ENCODE data around the gene KCTD15.

KCTD15 gene

GRCh38 chr19:33771384-33772101 is 25.1 kb upstream of the KCTD15 start:
- DNase-seq (ENCODE audit: low spot score): peak; percentile 63

DNA sequence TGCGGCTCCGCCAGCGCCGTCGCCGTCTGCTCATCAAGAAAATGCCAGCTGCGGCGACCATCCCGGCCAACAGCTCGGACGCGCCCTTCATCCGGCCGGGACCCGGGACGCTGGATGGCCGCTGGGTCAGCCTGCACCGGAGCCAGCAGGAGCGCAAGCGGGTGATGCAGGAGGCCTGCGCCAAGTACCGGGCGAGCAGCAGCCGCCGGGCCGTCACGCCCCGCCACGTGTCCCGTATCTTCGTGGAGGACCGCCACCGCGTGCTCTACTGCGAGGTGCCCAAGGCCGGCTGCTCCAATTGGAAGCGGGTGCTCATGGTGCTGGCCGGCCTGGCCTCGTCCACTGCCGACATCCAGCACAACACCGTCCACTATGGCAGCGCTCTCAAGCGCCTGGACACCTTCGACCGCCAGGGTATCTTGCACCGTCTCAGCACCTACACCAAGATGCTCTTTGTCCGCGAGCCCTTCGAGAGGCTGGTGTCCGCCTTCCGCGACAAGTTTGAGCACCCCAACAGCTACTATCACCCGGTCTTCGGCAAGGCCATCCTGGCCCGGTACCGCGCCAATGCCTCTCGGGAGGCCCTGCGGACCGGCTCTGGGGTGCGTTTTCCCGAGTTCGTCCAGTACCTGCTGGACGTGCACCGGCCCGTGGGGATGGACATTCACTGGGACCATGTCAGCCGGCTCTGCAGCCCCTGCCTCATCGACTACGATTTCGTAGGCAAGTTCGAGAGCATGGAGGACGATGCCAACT is 24.4 kb upstream of the KCTD15 start:
- no peak for DNase-seq (ENCODE audit: low spot score)

- DNase-seq (ENCODE audit: low spot score): no peak
Observed at GRCh38 chr19:33772858-33773180, 23.9 kb upstream of the KCTD15 start.

DNA sequence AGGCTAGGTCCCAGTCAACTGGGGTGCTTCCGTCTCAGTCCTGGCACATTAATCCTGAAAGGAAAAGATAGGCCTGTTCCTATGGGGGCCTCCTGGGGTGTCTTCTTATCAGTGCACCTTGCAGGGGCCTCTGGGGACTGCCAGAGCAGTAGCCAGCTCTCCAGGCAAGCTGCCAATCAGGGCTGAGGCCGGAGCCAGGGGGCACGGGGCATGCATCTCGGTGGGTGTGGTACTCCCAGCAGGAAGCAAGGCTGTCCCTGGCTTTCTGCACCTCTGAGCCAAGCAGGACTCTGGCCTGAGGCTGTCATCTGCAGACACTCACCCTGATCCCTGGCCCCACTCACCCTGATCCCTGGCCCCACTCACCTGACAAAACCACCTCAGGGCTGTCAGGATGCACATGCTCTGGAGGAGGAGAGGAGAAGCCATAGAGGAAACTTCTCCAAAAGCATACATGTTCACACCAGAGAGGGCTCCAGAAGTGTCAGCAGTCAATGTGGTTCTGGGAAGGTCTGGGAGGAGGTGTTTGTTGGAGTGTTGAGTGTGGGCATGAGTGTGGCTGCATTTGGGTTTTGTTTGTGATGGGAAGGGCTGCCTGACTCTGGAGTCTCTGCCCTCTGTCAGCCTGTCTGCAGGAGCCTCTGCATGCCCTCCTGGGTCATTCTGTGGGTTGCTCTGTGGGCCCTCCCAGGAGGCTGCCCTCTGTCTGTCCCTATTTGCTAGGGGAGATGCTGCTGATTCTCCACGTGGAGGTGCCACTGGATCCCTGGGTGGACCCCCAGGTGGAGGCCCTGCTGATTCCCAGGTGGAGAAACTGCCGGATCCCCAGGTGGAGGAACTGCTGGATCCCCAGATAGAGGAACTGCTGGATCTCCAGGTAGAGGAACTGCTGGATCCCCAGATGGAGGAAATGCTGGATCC is 22.7 kb upstream of the KCTD15 start:
- no peak for DNase-seq (ENCODE audit: low spot score)

DNA sequence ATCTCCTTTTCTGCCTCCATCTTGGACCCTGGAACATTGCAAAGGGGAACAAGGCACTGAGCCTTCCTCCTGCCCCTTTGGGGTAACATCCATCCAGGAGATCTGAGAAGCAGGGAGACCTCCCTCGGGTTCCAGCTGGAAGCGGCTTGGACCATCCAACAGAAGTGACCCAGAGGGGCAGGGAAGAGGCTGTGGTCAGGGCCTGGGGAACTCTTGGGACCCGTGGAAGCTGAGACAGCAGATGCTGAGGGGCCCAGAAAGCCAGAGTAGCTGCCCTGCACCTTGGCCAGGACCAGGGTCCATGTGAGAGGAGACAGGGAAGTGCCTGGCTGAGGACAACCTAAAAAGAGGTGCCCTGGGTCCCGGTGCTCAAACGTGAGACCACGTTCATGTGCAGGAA is 21.9 kb upstream of the KCTD15 start:
- DNase-seq (ENCODE audit: low spot score): no peak

DNA sequence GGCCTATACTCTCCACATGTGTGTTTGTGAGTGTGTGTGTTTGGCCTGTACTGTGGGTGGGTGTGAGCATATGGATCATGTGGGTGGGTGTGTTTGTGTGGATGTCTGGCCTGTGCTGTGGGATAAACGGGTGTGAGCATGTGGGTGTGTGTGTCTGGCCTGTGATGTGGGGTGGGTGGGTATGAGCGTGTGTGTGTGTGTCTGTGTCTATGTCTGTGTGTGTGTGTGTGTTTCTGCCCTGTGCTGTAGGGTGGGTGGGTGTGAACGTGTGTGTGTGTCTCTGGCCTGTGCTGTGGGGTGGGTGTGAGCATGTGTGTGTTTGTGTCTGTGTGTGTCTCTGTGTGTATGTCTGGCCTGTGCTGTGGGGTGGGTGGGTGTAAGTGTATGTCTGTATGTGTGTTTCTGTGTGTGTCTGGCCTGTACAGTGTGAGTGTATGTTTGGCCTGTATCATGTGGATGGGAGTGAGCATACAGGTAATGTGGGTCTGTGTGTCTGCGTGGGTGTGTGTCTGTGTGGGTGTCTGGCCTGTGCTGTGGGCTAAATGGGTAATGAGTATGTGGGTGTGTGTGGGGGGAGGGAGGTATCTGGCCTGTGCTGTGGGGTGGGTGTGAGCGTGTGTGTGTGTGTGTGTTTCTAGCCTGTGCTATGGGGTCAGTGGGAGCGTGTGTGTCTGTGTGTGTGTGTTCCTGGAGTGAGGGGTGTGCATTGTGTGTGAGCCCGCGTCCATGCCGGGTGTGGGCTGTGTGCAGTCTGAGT is 20.8 kb upstream of the KCTD15 start:
- no peak for DNase-seq (ENCODE audit: low spot score)

DNA sequence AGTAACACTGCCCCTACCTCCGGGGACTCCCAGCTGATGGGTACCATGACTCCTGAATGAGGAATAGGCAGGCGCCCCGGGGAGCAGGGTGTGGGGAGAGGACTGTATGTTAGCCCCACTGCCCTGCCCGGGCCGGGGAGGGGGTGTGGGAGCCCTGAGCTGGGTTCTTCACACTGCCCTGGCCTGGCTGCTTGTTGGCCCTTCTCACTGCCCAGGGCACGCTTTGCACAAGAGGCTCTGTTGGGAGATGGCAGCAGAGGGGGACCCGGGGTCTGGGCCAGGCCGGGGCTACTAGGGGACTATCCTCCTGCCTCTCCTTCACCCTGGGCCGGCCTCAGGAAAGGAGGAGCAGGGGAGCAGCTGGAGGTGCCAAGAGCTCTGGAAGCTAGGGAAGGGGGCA is 19.3 kb upstream of the KCTD15 start:
- DNase-seq (ENCODE audit: low spot score): no peak

DNA sequence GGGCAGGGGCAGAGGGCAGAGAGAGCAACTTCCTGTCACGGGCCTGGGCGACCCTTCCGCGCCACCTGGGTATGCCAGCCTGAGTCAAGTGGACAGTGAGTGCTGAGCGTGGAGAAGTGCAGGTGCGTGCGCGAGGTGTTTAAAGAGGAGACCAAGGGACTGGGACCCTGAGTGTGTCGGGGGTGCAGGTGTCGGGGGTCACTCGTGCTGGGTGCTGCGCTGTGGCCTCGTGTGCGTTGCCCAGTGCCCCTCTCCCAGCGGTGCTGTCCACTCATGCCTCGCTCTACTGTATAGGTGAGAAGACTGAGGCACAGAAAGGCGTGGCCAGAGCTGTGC is 18.9 kb upstream of the KCTD15 start:
- no peak for DNase-seq (ENCODE audit: low spot score)

DNA sequence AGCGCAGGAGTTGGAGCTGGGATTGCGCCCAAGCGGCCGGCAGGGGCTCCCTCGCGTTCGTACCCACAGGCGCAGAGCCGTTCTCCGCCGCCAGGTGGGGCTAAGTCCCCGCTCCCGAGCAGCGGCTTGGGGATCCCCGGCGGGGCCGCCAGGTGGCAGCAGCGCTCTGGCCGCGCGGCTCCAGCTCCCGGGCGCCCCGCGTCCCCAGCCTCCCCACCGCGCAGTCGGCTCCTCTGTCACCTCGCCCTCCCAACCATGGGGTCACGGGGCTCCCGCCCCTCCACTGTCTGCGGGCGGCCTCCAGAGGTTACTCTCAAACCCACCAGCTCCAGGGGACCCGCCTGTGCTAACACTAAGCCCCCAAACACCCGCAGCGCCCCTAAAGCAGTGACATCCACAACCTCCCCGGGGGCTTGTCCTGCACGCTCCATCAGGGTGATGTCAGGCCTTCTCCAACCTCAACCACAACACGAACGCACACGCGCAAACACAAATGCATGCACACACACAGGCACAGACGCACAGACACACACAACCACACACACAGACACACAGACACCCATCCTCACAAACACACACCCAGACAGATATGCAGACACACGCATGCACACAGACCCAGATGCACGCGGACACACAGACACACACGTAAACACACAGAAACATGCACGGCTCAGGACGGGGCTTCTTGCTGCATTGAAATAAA is 18.4 kb upstream of the KCTD15 start:
- DNase-seq (ENCODE audit: low spot score): peak; percentile 82

- no peak for DNase-seq (ENCODE audit: low spot score)
Observed at GRCh38 chr19:33779849-33780248, 16.8 kb upstream of the KCTD15 start.

DNA sequence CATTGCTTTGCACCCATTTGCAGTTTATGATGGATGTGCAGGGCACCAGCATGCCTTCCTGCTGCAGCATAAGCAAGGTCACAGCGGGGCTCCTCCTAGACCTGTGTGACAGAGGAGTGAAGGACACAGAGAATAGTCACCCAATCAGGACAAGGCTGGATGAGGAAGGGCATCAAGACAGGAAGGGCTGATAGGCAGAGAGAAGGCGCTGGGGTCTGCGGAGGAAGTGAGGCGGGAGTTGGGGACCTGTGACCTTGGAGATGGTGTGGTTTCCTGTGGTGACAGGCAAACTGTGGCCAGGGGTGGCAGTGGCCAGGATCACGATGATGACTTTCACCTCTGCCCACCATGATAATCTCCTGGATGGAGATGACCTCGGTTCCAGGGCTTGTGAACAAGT is 16.4 kb upstream of the KCTD15 start:
- no peak for DNase-seq (ENCODE audit: low spot score)

DNA sequence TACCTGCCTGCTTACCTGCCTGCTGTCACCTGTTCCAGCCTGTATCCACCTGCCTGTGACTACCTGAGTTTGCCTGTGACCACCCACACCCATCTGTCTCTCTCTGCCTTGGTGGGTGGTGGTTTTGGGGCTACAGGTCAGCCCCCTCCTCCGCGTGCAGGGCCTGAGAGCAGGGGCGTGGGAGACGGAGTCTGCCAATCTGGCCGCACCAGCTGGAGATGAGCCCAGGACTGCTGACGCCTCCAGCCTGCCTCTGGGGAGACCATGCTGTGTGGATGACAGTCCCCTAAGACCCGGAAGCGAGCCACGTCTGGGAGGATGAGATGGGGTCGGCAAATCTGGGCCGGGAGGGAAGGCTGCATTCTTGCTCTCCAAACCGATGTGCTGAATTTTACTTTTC is 15.9 kb upstream of the KCTD15 start:
- no peak for DNase-seq (ENCODE audit: low spot score)

GRCh38 chr19:33781415-33781935 is 15.2 kb upstream of the KCTD15 start:
- DNase-seq (ENCODE audit: low spot score): no peak

GRCh38 chr19:33781996-33782395 is 14.7 kb upstream of the KCTD15 start:
- DNase-seq (ENCODE audit: low spot score): no peak

- no peak for DNase-seq (ENCODE audit: low spot score)
Observed at GRCh38 chr19:33784432-33784831, 12.2 kb upstream of the KCTD15 start.

- no peak for DNase-seq (ENCODE audit: low spot score)
Observed at GRCh38 chr19:33785795-33786194, 10.9 kb upstream of the KCTD15 start.

GRCh38 chr19:33788676-33789075 is 8.0 kb upstream of the KCTD15 start:
- no peak for DNase-seq (ENCODE audit: low spot score)

DNA sequence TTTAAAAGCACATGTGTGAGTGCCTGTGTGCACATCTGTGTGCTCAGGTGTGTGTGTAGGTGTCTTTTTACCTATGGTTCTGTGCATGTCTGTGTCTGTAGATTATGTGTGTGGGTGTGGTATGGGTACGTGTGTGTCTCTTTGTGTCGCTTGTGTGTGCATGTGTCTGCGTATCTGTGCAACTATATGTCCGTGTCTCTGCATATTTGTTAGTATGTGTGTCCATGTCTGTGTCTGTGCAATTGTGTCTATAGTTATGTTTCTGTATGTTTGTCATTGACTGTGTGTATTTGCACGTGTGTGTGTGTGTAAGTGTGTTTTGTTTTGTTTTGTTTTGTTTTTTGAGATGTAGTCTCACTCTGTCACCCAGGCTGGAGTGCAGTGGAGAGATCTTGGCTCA is 7.3 kb upstream of the KCTD15 start:
- no peak for DNase-seq (ENCODE audit: low spot score)

GRCh38 chr19:33794683-33795369 is 1.8 kb upstream of the KCTD15 start:
- DNase-seq (ENCODE audit: low spot score): no peak

DNA sequence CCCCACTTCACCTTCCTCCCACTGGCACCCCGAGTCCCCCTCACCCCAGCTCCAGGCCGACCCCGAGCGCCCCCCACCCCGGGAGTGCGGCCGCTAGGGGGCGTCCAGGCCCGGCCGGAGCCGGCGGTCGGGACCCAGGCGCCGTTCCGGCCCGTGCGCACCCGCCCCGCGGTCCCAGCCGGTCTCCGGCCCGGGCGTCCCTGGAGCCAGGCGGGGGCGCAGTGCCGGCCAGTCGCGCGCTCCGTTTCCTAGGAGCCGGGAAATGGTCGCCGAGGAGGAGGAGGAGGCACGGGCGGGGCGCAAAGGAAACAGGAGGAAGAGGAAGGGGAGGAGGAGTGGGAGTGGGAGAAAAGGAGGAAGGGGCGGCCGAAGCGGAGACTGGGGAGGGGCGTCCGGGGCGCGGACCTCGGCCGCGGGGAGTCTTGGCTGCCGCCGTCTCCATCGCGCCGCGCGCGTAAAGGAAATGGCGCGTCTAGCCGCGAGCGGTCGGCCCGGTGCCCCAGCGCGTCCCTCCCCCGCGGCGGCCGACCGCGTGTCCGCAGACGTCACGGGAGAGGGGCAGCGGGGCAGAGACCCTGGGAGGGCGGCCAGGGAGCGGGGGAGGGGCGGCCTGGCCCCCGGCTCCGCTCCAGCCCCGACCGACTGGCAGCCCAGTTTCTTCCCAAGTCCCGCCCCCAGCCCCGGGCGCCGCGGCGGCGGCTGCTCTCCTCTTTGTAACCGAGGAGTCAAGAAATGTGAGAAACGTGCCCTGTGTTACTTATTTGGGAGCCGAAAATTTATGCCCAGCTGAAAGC is 1.1 kb upstream of the KCTD15 start:
- peak; percentile 22 for DNase-seq (ENCODE audit: low spot score)
